T-helper 22 cell (primary cell): ENCODE data around the gene DBI.
"Not testable (repeated sequence)": the region's sequence is repeated elsewhere in the genome, so short reads cannot be mapped to it uniquely, and the experiment has no call there.

Experiments used
- DNase-seq: peaks from one replicate; pipeline ENCODE4 v3.0.0-alpha.2; 2020; ENCODE audit warnings: low read depth

The DBI gene

GRCh38 chr2:119365436-119365835 is 1.3 kb upstream of the DBI start:
- DNase-seq: no peak

- no peak for DNase-seq
Measured at GRCh38 chr2:119366161-119366648, 572 bp upstream of the DBI start.

GRCh38 chr2:119367472-119368099 is 809 bp downstream of the DBI start:
- DNase-seq: peak; percentile 25

GRCh38 chr2:119369845-119370244 is 3.1 kb downstream of the DBI start:
- no peak for DNase-seq

- no peak for DNase-seq
Measured at GRCh38 chr2:119371111-119371510, 4.3 kb downstream of the DBI start.

- DNase-seq: no peak
Measured at GRCh38 chr2:119372778-119373568, 6.2 kb downstream of the DBI start.

GRCh38 chr2:119373907-119374745 is 7.3 kb downstream of the DBI start:
- not testable (repeated sequence) for DNase-seq

- DNase-seq: not testable (repeated sequence)
Measured at GRCh38 chr2:119376406-119376805, 9.6 kb downstream of the DBI start.

GRCh38 chr2:119376810-119377209 is 10.0 kb downstream of the DBI start:
- DNase-seq: no peak

GRCh38 chr2:119377294-119377992 is 10.7 kb downstream of the DBI start:
- DNase-seq: no peak

- no peak for DNase-seq
Measured at GRCh38 chr2:119377993-119378345, 11.2 kb downstream of the DBI start.

GRCh38 chr2:119378566-119378965 is 11.8 kb downstream of the DBI start:
- no peak for DNase-seq

GRCh38 chr2:119383410-119384140 is 16.8 kb downstream of the DBI start:
- no peak for DNase-seq

- DNase-seq: no peak
Measured at GRCh38 chr2:119384971-119385370, 18.2 kb downstream of the DBI start.

GRCh38 chr2:119385466-119385865 is 18.7 kb downstream of the DBI start:
- no peak for DNase-seq

- DNase-seq: no peak
Measured at GRCh38 chr2:119387381-119388129, 20.8 kb downstream of the DBI start.

GRCh38 chr2:119389615-119390306 is 23.0 kb downstream of the DBI start:
- DNase-seq: no peak

- no peak for DNase-seq
Measured at GRCh38 chr2:119393971-119394748, 27.4 kb downstream of the DBI start.

- no peak for DNase-seq
Measured at GRCh38 chr2:119397196-119397595, 30.4 kb downstream of the DBI start.
